HG03135 (cell line): ENCODE results near the gene GFAP.

Experiments used
- ATAC-seq: cut with Tn5 transposase; IDR thresholded peaks from one replicate; pipeline ENCODE4 v1.9.1; 2021; ENCODE audit warnings: mild to moderate bottlenecking, moderate library complexity; ENCODE audit not compliant: unreplicated experiment

Gene GFAP

GRCh38 chr17:44867841-44868240 lies 47.5 kb downstream of the GFAP start:
- ATAC-seq, result no peak

GRCh38 chr17:44865931-44866330 lies 49.4 kb downstream of the GFAP start:
- ATAC-seq, result no peak

GRCh38 chr17:44865231-44865660 lies 50.1 kb downstream of the GFAP start:
- ATAC-seq, result no peak

- no peak for ATAC-seq
These were observed 50.5 kb downstream of the GFAP start for GRCh38 chr17:44864831-44865230.

GRCh38 chr17:44863061-44863918 lies 52.0 kb downstream of the GFAP start:
- no peak for ATAC-seq

GRCh38 chr17:44862278-44862914 lies 52.9 kb downstream of the GFAP start:
- ATAC-seq, result no peak

GRCh38 chr17:44859701-44860100 lies 55.6 kb downstream of the GFAP start:
- ATAC-seq, result no peak

DNA sequence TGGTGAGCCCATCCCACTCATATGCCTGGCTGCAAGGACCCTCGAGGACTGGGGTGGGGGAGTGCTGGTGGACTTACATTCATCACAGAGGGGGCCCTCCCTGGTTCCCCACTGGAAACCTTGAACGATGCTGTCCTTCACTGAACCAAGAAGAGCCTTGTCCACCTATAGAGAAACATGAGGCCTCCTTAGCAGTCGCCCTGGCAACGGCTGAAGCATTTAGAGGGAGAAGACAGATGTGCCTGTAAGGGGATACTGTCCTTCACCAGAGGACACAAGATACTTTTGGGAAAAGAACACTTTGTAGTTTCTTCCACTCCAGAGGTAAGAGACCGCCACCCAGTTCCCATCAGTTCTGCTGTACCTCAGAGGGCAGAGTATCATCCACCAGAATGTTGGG lies 61.1 kb downstream of the GFAP start:
- no peak for ATAC-seq
